ENCODE measurements around the gene ADRA2C. TPM values are rescaled to one million over a fixed set of nuclear protein-coding genes. Genes with fewer than 3 reads are reported as not detected.

ADRA2C gene
- total RNA-seq, 1 donor from 2014 or later: not detected

- intact Hi-C loops (cut with micrococcal nuclease): no loop called here
Observed at GRCh38 chr4:3775005-3775404, 8.8 kb downstream of the ADRA2C start.

DNA sequence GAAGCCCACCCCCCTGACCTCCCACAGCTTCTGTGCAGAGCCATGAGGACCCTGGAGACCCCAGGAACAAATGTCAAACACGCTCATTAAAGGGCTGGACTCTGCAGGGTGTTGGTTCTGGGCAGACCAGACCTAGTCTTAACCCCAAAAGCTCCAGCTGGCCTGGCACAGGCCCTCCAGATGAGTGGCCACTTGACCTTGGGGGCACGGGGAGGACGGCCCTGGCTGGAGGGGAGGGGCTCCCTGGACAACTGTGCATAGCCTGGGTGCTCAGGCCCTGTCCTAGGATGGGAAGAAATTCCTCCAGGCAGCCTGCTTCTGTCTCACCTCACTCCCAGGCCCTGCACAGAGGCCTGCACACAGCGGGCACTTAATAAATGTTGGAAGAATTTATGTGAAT, 9.4 kb downstream of the ADRA2C start:
- intact Hi-C loops (cut with micrococcal nuclease): no loop called here

GRCh38 chr4:3776166-3777032, 10.2 kb downstream of the ADRA2C start:
- intact Hi-C loops (cut with micrococcal nuclease): no loop called here

- intact Hi-C loops (cut with micrococcal nuclease): no loop called here
Observed at GRCh38 chr4:3777033-3777390, 10.8 kb downstream of the ADRA2C start.

DNA sequence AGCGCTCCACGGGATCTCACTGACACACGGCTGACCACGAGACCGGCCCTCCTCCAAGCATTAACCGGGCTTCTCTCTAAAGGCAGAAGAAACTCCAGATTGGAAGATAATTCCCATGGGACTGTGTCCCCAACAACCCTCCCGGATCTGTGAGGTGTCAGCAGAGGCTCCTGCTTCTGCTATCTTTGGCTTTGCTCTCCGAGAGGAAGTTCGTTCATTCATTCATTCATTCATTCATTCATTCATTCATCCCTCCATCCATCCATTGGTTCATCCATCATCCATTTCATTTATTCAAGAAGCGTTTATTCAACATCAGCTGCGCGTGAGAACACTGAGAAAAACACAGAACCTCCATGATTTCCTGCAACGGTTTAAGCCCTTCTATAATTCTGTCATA, 11.5 kb downstream of the ADRA2C start:
- intact Hi-C loops (cut with micrococcal nuclease): no loop called here

DNA sequence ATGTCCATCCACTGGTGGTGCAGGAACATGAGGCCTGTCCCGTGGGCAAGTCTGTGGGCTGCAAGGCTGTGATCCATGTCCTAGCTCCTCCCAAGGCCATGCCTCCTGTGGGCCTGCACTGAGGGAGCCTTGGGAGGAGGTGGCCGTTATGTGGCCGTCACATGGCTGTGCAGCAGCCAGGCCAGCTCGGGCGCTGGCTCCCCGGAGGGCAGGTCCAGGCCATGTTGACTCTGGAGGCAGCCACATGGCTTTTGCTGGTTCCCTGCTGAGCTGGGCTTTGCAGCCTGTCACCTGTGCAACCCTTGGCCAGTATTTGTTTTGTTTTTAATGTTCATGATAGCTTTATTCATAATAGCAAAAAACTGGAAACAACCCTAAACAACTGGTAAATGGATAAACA, 13.3 kb downstream of the ADRA2C start:
- intact Hi-C loops (cut with micrococcal nuclease): no loop called here

GRCh38 chr4:3780347-3781171, 14.4 kb downstream of the ADRA2C start:
- intact Hi-C loops (cut with micrococcal nuclease): no loop called here

GRCh38 chr4:3781193-3781886, 15.2 kb downstream of the ADRA2C start:
- intact Hi-C loops (cut with micrococcal nuclease): no loop called here

GRCh38 chr4:3781997-3782930, 16.1 kb downstream of the ADRA2C start:
- intact Hi-C loops (cut with micrococcal nuclease): no loop called here

- intact Hi-C loops (cut with micrococcal nuclease): no loop called here
Observed at GRCh38 chr4:3783693-3784306, 17.6 kb downstream of the ADRA2C start.

GRCh38 chr4:3784454-3785291, 18.5 kb downstream of the ADRA2C start:
- intact Hi-C loops (cut with micrococcal nuclease): no loop called here

DNA sequence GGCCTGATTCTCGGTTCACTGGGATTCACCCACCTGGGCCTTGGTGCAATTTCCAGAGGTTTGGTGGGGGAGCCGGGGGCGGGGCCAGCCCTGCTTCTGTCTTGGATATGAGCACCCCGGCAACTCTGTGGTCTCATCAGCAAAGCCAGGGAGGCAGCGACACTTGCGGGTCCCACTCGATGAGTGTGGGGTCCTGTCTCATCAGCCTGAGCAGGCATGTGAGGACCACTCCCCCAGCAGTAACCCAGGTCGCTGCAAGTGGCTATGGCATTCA, 19.0 kb downstream of the ADRA2C start:
- intact Hi-C loops (cut with micrococcal nuclease): no loop called here

DNA sequence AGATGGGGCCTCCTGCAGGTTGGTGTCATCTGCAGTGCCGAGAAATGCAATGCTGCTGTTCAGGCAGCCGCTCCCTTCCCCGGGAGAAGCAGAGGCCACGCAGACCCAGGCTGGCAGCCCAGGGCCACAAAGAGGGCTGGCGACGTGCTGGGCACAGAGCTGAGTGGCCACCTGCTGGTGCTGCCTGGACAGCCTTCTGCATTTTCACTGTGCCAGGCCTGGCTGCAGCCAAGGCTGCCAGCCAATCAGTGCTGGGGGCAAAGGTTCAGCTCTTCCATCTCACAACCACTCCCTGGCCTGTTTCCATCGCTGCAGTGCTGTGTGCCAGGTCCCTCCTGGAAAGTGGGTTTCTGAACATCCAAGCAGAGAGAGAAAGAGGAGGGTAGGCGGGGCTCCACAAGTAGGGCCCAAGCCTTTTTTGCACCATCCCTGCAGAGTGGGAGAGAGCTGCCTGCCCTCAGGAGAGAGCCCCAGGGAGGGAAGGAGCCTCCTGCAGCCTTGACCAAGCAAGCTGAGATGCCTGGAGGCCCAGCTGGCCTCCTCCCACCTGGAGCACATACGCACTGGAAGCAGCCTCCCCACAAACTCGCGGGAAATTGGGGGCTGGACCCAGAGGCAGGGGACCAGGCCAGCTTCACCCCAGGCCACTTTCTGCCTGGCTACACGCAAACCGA, 20.1 kb downstream of the ADRA2C start:
- intact Hi-C loops (cut with micrococcal nuclease): no loop called here

DNA sequence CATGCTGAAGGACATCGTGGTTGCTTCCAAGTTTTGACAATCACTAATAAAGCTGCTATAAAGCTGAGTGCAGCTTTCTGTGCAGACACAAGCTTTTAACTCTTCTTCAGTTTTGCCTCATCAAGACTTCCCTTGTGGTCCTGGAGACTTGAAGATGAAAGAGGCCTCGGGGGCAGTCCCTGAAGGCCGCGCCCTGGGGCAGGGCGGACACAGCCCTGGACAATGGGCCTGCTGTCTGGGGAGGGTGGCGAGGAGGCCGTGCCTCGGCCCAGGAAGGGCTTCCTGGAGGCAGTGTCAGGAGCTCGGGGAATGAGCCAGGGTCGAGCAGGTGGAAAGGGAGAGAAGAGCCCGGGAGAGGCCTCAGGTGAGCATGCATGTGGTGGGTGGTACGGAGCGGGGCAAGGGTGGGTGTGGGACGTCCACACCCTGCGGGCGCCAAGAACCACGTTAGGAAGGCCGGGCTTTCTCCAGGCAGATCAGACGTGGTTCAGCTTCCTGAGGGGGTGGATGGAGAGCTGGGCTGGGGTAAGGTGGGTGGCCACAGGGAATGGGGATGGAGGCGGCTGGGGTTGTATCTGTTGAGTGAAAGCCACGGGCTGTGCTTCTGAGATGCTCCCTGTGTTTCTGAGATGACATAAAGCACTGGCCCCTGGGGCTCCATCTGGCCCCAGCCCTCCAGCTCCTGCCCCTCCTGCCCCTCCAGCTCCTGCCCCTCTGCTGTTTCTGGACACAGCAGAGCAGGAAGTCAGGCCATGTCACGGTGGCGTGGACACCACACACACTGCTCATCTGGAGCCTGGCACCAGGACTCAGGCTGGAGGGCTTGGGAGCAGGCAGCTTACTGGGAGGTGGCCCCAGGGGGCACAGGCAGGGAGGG, 21.5 kb downstream of the ADRA2C start:
- intact Hi-C loops (cut with micrococcal nuclease): no loop called here

- intact Hi-C loops (cut with micrococcal nuclease): no loop called here
Observed at GRCh38 chr4:3788366-3788660, 22.1 kb downstream of the ADRA2C start.

DNA sequence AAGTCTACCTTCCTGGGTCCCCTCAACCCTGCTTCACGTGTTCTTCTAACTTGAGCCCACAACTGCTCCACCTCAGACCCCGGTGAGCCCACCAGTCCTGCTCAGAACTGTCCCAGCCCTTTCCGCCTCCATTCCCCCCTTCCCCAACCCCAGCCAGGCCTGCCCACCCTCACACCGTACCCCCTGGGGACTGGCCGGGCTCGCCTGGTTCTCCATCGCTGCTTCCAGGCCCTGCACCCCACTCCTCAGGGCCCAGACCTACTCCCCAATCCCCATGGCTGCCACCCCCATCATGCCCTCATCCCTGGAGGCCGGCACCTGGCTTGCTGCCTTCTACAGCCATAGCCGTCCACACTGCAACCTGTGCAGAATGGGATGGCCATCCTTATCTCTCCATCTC, 23.4 kb downstream of the ADRA2C start:
- intact Hi-C loops (cut with micrococcal nuclease): no loop called here

GRCh38 chr4:3790006-3790561, 23.9 kb downstream of the ADRA2C start:
- intact Hi-C loops (cut with micrococcal nuclease): no loop called here

DNA sequence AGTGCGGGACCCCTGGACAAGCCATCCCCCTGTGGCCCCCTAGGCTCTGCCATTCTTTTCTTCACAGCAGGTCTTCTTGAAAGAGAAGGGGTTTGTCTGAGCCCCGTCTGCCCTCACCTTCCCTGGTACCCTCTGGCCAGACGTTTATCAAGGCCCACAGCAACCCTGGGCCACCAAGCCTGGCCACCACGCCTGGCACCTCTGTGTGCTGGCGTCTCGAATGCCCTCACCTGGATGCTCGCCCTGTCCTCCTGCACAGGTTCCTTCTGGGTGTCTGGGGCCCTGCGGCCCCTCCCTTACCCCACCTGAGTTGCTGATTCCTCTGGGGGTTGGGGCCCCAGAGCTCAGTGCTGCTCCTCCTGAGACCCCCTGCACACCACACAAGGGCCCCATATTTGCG, 25.1 kb downstream of the ADRA2C start:
- intact Hi-C loops (cut with micrococcal nuclease): no loop called here
